ENCODE results near the gene TCEA3.

DNA sequence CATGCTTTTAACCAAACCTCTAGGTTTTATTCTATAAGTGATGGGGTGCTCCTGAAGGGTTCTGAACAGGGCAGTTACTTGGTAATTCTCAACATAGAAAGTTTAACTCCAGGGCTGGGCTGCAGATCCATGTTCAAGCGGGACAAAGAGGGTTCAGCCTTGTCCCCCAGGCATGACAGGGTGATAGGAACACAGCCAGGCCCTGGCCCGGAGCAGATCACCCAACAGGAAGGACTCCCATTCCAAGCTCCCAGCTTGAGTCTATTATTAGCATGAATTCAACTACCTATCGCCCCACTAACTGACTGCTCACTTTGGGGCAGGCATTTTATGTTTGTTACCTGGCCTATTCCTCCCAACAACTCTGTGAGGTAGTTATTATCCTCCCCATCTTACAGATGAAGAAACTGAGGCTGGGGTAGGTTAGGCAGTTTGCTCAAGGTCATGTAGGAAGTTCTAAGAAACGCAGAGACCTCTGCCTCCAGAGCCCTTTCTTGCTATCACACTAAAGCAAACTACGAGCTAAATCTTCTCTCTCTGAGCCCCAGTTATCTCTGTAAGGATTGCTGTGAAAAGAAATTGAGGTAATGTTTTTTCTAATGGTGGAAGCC lies 44.9 kb upstream of the TCEA3 start:
- TF ChIP-seq, protein P1, sequence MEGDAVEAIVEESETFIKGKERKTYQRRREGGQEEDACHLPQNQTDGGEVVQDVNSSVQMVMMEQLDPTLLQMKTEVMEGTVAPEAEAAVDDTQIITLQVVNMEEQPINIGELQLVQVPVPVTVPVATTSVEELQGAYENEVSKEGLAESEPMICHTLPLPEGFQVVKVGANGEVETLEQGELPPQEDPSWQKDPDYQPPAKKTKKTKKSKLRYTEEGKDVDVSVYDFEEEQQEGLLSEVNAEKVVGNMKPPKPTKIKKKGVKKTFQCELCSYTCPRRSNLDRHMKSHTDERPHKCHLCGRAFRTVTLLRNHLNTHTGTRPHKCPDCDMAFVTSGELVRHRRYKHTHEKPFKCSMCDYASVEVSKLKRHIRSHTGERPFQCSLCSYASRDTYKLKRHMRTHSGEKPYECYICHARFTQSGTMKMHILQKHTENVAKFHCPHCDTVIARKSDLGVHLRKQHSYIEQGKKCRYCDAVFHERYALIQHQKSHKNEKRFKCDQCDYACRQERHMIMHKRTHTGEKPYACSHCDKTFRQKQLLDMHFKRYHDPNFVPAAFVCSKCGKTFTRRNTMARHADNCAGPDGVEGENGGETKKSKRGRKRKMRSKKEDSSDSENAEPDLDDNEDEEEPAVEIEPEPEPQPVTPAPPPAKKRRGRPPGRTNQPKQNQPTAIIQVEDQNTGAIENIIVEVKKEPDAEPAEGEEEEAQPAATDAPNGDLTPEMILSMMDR (IDR thresholded peaks at IDR 0.05), result no peak
- TF ChIP-seq POLR2A (IDR thresholded peaks at IDR 0.05), result no peak

All from ovary (tissue), 3 donors.